Stimulated activated CD4-positive, alpha-beta T cell treated with anti-CD3 and anti-CD28 coated beads, TNF-alpha, amount 100 ng/mL, for 48 hours (primary cell): Measurements from ENCODE around the gene KSR1.
"Not testable (repeated sequence)": the region's sequence is repeated elsewhere in the genome, so short reads cannot be mapped to it uniquely, and the experiment has no call there.

Experiments used
- DNase-seq, 3 donors: peaks; one replicate each; pipeline ENCODE4 v3.0.0-alpha.2; 2020; ENCODE audit warnings: low read depth in 3 of 3

The KSR1 gene

GRCh38 chr17:27494192-27495091 lies 38.2 kb downstream of the KSR1 start:
- DNase-seq: no peak

GRCh38 chr17:27495460-27495859 lies 39.2 kb downstream of the KSR1 start:
- DNase-seq: no peak

GRCh38 chr17:27496005-27496404 lies 39.8 kb downstream of the KSR1 start:
- no peak for DNase-seq

- no peak for DNase-seq
Observed at GRCh38 chr17:27496437-27496943, 40.2 kb downstream of the KSR1 start.

- no peak for DNase-seq
Observed at GRCh38 chr17:27496971-27497370, 40.7 kb downstream of the KSR1 start.

GRCh38 chr17:27497696-27498095 lies 41.4 kb downstream of the KSR1 start:
- no peak for DNase-seq

GRCh38 chr17:27498615-27499309 lies 42.5 kb downstream of the KSR1 start:
- no peak for DNase-seq

GRCh38 chr17:27499451-27500265 lies 43.4 kb downstream of the KSR1 start:
- DNase-seq: no peak

GRCh38 chr17:27501338-27501737 lies 45.1 kb downstream of the KSR1 start:
- not testable (repeated sequence) for DNase-seq

GRCh38 chr17:27502526-27503324 lies 46.5 kb downstream of the KSR1 start:
- DNase-seq: no peak

GRCh38 chr17:27503611-27504010 lies 47.4 kb downstream of the KSR1 start:
- DNase-seq: no peak

GRCh38 chr17:27504188-27504995 lies 48.1 kb downstream of the KSR1 start:
- no peak for DNase-seq

- DNase-seq: no peak
Observed at GRCh38 chr17:27506348-27507218, 50.3 kb downstream of the KSR1 start.

- no peak for DNase-seq
Observed at GRCh38 chr17:27511168-27511883, 55.1 kb downstream of the KSR1 start.

GRCh38 chr17:27512031-27512430 lies 55.8 kb downstream of the KSR1 start:
- DNase-seq: no peak

- DNase-seq: no peak
Observed at GRCh38 chr17:27512511-27513346, 56.5 kb downstream of the KSR1 start.

- DNase-seq: no peak
Observed at GRCh38 chr17:27513849-27514248, 57.6 kb downstream of the KSR1 start.
